GM21576 (cell line): ENCODE data around the gene EIF4A2.
"Not testable (repeated sequence)": the region's sequence is repeated elsewhere in the genome, so short reads cannot be mapped to it uniquely, and the experiment has no call there.

ENCODE experiments used
- ATAC-seq: cut with Tn5 transposase; IDR thresholded peaks from one replicate; pipeline ENCODE4 v1.9.1; 2021; ENCODE audit warnings: mild to moderate bottlenecking, moderate library complexity; ENCODE audit not compliant: unreplicated experiment

EIF4A2 gene

DNA sequence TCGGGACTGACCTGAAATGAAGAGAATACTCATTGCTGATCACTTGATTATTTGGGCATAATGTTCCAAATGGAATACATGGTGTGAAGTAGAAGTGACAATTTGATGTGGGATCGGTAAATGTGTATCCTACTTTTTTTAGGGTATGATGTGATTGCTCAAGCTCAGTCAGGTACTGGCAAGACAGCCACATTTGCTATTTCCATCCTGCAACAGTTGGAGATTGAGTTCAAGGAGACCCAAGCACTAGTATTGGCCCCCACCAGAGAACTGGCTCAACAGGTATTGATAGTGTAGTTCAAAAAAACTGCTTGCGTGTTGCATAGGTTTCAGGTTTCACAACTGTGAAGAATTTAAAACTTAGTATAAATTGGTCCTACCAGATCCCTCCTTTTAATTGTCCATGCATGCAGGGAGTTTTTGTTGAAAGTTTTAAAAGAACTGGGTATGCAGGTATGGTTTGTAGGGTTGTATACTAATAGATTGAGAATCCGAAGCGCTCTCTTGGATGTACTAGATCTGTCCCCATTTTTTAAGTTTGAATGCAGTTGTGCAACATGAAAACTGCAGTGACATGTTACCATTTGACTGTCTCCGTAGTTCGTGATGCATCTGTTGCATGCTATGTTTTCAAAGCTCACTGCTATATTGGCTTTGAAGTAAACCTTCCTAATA is 1.6 kb downstream of the EIF4A2 start:
- ATAC-seq, result no peak

DNA sequence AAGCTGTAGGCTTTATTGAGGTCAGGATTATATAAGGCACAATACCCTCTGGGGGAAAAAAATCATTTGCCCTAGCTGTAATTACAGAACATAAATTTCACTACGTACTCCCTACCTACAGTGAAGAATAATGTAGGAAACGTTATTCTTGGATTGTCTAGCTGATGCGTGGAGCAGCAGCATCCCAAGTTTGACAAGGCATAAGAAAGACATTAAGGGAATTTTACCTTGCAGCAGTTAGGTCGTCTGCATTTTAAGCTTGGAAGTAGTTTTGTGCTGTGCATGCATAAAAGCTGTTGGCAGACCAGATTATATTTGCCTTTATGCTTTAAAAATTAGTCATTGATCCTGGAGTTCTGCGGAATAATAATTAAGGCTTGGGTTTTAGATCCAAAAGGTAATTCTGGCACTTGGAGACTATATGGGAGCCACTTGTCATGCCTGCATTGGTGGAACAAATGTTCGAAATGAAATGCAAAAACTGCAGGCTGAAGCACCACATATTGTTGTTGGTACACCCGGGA is 2.2 kb downstream of the EIF4A2 start:
- ATAC-seq, result no peak

DNA sequence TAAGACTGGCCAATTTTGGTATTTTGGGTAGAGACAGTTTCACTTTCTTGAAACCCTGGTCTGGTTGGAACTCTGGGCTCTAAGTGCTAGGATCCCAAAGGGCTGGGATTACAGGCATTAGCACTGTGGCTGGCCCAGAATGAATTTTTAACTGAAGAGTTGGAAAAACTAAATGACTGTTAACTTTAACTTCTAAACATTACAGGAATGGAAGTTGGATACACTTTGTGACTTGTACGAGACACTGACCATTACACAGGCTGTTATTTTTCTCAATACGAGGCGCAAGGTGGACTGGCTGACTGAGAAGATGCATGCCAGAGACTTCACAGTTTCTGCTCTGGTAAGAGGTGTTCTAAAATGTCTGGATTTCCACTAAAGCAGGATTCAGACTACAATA is 3.5 kb downstream of the EIF4A2 start:
- no peak for ATAC-seq

DNA sequence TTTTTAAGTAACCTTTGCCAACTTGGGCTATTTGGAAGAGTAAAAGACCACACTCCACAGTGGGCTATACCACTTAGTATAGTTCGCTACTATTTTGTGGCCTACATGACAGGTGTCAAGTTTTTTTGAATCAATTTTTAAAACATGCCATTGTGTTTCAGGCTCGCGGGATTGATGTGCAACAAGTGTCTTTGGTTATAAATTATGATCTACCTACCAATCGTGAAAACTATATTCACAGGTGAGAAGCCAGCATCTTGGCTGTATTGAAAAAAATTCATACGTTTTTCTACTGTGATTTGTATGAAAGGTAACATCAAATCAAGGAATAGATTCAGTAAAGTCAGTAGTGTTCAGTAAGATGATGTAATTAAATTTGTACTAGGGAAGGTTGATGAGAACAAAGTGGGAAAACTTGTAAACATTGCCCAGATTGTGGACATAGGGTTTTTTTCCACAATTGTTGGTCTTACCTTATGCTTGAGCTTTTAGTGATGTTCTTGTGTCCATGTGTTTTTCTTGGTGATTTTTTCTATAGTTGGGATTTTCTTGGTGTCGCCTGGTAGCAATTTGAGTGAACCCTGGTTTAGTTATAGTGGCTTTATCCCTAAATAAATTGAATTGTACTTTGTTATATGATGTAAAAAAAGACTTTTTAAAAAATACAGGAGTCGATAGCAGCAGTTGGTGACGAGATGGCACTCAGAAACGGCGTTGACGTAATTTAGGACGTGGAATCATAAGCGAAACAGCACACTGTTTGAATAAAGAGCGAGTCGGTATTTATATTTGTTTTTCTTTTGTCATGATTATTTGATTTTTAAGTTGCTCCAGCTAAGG is 4.5 kb downstream of the EIF4A2 start:
- no peak for ATAC-seq

DNA sequence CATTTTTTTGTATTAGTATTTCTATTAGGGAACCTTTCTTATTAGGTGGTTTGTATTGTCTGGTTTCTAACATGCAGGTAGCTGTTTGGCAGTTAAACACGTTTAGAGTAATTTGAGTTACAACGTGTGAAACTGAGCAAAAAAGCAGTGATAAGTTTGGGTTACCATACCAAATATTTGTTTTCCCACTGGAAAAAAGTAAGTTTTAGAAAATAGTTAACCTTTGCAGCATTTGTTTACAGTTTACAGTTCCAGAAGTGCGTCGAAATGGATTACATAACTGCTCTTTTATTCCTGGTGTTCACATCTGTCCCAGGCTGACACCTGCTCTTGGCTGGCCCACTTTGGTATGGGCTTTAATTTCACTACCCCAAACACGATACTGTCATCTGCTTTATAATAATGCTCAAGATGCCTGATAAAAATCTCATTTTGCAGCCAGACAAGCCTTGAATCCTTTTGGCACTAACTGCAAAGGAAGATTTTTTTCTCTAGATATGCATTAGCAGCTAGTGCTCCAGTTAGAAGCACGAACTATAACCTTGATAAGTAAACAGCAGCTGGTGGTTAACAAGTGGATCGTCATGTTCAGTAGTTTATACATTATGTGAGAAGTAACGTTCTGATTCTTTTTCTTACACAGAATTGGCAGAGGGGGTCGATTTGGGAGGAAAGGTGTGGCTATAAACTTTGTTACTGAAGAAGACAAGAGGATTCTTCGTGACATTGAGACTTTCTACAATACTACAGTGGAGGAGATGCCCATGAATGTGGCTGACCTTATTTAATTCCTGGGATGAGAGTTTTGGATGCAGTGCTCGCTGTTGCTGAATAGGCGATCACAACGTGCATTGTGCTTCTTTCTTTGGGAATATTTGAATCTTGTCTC is 5.3 kb downstream of the EIF4A2 start:
- ATAC-seq, result no peak

DNA sequence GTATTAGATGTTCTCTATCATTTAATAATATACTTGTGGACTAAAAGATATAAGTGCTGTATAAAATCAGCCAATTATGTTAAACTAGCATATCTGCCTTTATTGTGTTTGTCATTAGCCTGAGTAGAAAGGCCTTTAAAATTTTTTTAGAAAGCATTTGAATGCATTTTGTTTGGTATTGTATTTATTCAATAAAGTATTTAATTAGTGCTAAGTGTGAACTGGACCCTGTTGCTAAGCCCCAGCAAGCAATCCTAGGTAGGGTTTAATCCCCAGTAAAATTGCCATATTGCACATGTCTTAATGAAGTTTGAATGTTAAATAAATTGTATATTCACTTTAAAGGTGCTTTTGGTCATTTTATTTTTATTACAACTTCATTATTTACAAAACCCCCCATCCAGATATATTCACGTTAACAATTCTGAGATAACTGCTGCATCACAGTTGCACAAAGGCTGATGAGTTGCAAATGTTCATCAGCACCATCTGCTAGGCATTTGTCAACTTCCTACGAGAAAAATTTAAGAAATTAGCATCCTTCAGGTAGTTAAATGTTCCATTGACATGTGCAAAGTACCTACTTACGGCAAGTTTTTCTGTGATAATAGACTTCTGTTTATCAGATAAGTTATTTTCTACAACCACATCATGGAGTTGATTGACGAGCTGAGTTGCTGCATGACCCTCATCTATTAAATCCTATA is 6.3 kb downstream of the EIF4A2 start:
- no peak for ATAC-seq

DNA sequence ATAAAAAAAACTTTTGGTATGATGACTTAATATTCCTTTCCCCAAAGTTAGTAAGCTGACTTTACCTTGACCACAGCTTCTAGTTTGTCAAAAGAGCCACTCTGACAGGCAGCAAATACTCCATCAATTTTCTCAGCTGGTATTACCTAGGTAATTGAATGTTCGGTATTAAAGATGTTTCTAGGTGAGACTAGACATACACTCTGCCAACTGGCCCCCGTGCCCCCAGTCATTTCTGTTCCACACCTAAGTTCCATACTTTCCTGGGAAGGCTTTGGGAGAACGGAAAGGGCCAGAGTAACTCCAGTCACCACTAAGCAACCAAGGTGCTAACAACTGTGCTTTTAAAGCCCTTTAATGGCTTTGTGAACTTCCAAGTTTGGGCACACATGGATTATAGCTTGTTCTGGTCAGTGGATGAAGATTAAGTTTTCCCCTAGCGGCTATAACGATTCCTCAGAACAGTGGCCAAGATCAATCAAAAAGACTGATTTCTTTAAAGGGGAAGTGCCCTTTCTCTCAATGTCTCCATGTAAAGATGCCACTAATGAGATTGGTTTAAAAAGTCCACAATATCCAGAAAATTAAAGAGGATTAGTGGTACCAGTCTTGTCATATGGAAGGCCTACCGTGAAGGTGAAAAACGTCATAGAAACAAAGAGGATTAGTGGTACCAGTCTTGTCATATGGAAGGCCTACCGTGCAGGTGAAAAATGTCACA is 7.0 kb downstream of the EIF4A2 start:
- ATAC-seq, result no peak

DNA sequence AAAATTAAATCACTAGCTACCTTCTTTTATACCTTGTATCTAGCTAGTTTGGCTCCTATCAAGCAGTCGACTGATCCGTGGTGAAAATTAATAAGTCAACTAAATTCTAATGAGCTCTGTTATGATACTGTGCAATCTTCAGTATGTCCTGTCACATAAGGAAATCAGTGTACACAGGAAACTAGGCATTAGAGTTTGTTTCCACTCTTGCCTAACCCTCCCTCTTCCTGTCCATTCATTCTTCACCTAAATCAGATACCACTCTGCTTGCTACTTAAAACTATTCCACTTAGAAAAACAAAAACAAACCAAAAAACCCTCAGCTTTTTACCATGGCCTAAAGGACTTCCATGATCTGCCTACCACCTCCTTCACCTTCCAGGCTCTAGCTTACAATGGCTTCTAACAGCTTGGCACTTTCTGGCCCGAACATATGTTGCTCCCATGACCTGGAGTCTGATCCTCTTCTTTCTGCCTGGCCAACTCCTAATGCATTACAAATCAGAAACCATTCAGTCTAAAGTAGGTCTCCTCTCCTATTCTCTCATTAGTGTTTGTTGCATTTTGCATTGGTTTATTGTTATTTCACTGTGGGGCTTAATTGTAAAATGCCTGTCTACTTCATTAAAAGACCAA is 15.0 kb downstream of the EIF4A2 start:
- ATAC-seq, result no peak

DNA sequence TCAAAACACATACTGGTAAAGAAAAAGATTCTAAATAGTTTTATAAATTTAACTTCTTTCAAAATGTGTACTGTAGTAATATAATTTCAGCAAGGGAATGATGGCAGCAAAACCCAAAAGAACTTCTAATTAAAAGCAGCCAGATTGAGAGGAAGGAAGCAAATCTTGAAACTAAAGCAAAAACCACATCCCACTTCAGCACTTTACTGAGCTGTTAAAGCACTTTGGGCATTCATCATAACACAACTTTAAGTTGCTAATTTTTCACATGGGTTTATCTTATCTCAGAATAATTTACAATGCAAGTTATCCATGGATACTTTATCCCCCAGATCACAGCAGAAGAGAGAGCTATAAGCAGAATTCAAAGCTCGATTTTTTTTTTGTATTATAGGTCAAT is 16.9 kb downstream of the EIF4A2 start:
- ATAC-seq, result no peak

DNA sequence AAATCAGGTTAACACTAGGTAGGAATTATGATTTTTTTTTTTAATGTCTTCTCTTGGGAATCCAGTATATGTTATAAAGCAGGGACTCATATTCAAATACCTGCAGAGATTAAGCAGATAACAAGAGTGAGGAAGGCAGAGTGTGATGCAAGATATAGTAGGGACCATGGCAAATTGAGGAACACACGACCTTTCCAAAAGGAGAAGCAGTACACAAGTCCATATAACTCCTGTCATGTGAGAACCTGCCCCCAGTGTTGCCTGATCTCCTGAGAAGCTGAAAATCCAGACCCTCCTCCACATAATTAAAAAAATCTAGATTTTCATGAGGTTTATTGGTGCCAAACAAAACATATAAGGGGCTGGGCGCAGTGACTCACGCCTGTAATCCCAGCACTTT is 19.3 kb downstream of the EIF4A2 start:
- ATAC-seq, result no peak

DNA sequence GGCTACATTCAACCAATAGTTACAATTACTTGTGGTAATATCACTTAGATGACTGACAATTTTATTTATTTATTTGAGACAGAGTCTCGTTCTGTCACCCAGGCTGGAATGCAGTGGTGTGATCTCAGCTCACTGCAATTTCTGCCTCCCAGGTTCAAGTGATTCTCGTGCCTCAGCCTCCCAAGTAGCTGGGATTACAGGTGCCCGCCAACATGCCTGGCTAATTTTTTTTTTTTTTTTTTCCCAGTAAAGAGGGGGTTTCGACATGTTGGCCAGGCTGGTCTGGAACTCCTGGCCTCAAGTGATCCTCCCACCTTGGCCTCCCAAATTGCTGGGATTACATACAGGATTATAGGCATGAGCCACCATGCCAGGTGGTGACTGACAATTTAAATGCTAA is 20.1 kb downstream of the EIF4A2 start:
- not testable (repeated sequence) for ATAC-seq

DNA sequence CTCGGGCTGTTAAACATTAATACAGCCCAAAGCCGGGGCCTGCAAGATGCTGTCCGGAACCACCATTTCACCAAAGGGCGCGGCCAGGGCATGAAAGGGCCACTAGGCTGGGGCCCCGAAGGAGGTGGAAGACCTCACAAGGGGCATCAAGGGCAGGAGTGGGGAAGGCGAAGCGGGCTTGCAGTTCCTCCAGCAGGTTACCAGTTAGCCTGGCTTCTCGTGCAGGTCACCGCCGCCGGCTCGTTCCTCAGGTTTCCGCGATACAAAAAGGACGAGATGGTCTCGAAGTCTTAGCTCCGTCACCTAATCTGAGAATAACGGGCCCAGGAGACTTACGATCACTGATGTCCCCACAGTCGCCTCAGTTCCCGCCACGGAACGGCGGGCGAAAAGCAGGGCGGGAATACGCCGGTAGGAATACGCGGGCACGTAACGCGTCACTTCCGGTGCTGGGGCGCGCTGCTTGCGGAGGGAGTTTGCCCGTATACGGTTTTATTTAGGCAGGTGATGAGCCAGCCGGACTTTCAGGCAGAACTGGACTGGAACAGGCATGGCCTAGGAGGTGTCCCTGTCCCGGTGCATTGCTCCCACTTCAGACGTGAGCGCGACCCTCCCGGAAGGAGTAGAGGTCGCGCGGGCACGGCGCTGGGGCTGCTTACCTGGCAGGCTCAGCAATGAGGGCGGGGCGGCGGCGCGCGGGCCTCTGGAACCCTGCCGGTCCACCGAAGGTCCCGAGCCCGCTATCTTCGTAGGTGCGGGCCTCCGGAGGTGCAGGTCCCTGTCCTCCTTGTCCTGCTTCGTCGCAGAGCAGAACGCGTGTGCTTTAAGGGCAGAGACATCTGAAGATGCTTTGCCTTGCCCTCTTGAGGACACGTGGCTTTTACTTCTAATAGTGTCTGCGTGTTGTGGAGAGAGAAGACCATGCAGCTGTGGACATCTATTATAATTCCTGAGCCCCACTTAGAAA is 23.0 kb downstream of the EIF4A2 start, which contains the start of gene RFC4:
TSS of gene RFC4 (minus strand) at position 394 of the 967 bp plus-strand sequence. CDS start 1,769 bp downstream, outside the sequence.
- peak; percentile 92 for ATAC-seq

DNA sequence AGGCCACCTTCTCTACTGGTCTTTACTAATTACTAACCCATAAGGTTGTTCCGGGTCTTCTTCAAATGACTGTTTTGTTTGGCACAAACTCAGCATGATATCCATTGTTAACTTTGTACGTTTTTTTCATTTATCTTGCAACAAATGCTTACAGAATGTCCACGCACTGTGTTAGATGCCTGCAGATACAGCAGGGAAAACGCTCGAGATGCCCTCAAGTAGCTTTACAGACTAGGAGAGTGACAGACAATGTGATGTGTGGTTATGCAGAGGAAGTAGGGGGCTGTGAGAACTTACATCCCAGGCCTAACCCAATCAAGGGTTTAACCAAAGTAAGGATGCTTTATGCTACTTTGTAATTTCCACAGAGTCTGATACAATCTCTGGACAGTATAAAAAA is 23.9 kb downstream of the EIF4A2 start:
- no peak for ATAC-seq

DNA sequence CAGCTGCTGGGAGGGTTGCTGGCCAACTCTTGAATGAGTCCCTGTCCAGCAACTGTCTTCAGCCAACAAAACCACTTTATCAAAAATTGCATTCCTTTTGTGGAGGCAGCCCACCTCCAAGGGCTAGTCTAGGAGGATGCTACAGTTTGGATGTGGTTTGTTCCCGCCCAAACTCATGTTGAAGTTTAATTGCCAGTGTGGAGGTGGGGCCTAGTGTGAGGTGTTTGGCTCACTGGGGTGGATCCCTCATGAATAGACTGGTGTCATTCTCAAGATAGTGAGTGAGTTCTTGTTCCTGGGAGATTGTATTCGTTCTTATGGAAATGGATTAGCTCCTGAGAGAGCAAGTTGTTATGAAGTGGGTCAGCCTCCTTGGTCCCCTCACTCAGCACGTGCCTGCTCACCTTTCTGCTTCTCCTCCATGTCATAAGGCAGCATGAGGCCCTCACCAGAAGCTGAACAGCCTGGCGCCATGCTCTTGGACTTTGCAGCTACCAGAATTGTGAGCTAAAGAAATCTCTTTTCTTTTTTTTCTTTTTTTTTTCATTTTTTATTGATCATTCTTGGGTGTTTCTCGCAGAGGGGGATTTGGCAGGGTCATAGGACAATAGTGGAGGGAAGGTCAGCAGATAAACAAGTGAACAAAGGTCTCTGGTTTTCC is 27.1 kb downstream of the EIF4A2 start:
- ATAC-seq, result no peak

DNA sequence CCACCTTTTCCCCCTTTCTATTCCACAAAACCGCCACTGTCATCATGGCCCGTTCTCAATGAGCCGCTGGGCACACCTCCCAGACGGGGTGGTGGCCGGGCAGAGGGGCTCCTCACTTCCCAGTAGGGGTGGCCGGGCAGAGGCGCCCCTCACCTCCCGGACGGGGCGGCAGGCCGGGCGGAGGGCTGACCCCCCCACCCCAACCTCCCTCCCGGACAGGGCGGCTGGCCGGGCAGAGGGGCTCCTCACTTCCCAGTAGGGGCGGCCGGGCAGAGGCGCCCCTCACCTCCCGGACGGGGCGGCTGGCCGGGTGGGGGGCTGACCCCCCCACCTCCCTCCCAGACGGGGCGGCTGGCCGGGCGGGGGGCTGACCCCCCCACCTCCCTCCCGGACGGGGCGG is 27.9 kb downstream of the EIF4A2 start:
- ATAC-seq, result not testable (repeated sequence)

DNA sequence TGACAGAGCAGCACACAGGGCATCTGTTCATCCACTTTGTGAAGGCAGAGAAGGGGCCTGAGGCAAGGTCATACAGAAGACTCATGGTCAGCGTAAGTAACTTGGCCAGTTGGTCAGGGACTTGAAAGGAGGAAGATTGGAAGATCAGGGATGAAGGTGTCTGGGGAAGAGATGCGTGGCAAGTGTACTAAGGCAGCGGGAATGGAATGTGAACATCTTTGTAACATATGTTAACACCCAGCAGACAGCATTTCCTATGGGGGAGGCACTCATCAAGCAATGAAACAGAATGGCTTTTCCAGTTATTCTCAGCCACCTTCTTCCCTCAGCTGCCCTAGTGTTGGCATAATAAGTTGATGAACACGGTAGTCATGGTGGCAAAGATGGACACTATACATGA is 30.7 kb downstream of the EIF4A2 start:
- ATAC-seq, result no peak

DNA sequence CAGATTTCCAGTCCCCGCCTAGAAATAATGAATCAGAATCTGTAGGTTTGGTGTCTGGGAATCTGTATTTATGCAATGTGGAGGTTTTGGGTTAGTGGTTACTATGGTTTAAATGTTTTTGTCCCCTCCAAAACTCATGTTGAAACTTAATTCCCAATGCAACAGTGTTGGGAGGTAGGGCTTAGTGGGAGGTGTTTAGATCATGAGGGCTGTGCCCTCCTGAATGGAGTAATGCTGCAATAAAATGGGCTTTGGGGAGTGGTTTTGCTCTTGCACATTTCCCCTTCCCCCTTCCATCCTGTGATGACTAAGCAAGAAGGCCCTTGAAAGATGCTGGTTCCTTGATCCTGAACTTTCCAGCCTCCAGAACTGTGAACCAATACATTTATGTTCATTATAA is 32.1 kb downstream of the EIF4A2 start:
- ATAC-seq, result no peak

DNA sequence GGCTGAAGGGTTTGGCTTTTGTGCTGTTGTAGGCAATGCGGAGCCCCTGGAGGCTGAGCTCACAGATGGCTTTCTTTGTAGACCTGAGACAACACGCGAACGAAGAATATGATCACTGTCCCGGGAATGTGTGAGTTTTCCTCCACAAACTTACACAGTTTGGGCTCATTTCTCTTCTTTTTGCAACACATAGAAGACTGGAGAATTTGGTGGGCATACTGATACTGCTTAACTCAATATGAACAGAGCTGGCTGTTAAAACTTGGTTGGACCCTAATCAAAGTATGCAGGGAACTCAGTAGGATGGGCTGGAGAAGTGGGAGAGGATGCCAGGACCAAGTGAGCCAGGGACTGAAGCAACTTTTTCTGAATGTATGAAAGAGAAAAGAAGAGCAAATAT is 35.1 kb downstream of the EIF4A2 start:
- no peak for ATAC-seq
